Mesenchymal stem cell (in vitro differentiated cells and primary cell): Measurements from ENCODE around the gene SORCS3.

Experiments
- DNase-seq: peaks from one replicate; pipeline ENCODE4 v3.0.0-alpha.2; 2013
- H2AFZ ChIP-seq: one replicate; pipeline ENCODE4 v1.6.1; 2013; ENCODE audit warnings: low read depth, mild to moderate bottlenecking, control low read depth, inconsistent platforms, low read length, moderate library complexity
- H2AK5ac ChIP-seq: 2 replicates; pipeline ENCODE4 v1.6.1; 2013; ENCODE audit warnings: low read length, moderate library complexity, mild to moderate bottlenecking, inconsistent platforms; ENCODE audit not compliant: severe bottlenecking
- H2BK120ac ChIP-seq: one replicate; pipeline ENCODE4 v1.6.1; 2013; ENCODE audit warnings: low read depth, mild to moderate bottlenecking, inconsistent platforms, low read length, moderate library complexity
- H2BK12ac ChIP-seq, 2 experiments: one replicate each; pipeline ENCODE4 v1.6.1; 2013; ENCODE audit warnings: inconsistent platforms in 2 of 2, low read length in 2 of 2, mild to moderate bottlenecking in 2 of 2, moderate library complexity in 2 of 2, control low read depth in 1 of 2
- H2BK15ac ChIP-seq: one replicate; pipeline ENCODE4 v1.6.1; 2013; ENCODE audit warnings: mild to moderate bottlenecking, low read depth, inconsistent platforms; ENCODE audit not compliant: poor library complexity, severe bottlenecking
- H2BK5ac ChIP-seq: 2 replicates; pipeline ENCODE4 v1.6.1; 2013; ENCODE audit warnings: low read depth, mild to moderate bottlenecking, low read length, control low read depth, inconsistent platforms; ENCODE audit not compliant: poor library complexity, severe bottlenecking
- H3K14ac ChIP-seq, 2 experiments: one replicate each; pipeline ENCODE4 v1.6.1; 2013; ENCODE audit warnings: inconsistent platforms in 2 of 2, low read length in 2 of 2, control low read depth in 1 of 2, mild to moderate bottlenecking in 1 of 2, moderate library complexity in 1 of 2
- H3K18ac ChIP-seq, 2 experiments: one replicate each; pipeline ENCODE4 v1.6.1; 2013; ENCODE audit warnings: inconsistent platforms in 2 of 2, low read length in 2 of 2, control low read depth in 1 of 2, low read depth in 1 of 2, mild to moderate bottlenecking in 1 of 2
- H3K23ac ChIP-seq, 2 experiments: one replicate each; pipeline ENCODE4 v1.6.1; 2013; ENCODE audit warnings: inconsistent platforms in 2 of 2, low read length in 2 of 2, mild to moderate bottlenecking in 2 of 2, moderate library complexity in 2 of 2, control low read depth in 1 of 2
- H3K27ac ChIP-seq: 2 replicates; pipeline ENCODE4 v1.5.1; 2013; ENCODE audit warnings: mild to moderate bottlenecking, moderate library complexity, low read length, control low read depth, inconsistent platforms; ENCODE audit not compliant: poor library complexity, severe bottlenecking
- H3K27me3 ChIP-seq, 2 experiments: 2 replicates each; pipeline versions ENCODE4 v1.6.1 to v1.7.0; 2013; ENCODE audit warnings: low read length in 2 of 2, mild to moderate bottlenecking in 2 of 2, moderate library complexity in 2 of 2, control low read depth in 1 of 2, inconsistent platforms in 1 of 2; ENCODE audit not compliant: control insufficient read depth in 1 of 2, insufficient read depth in 1 of 2
- H3K36me3 ChIP-seq, 2 experiments: 2 replicates each; pipeline versions ENCODE4 v1.6.1 to v1.7.0; 2013; ENCODE audit warnings: low read length in 2 of 2, control low read depth in 1 of 2, inconsistent platforms in 1 of 2, low read depth in 1 of 2, mild to moderate bottlenecking in 1 of 2; ENCODE audit not compliant: insufficient read depth in 2 of 2, control insufficient read depth in 1 of 2
- H3K4ac ChIP-seq, 2 experiments: one replicate each; pipeline ENCODE4 v1.6.1; 2013; ENCODE audit warnings: inconsistent platforms in 2 of 2, low read length in 2 of 2, mild to moderate bottlenecking in 2 of 2, moderate library complexity in 2 of 2, control low read depth in 1 of 2, low read depth in 1 of 2
- H3K4me1 ChIP-seq: 2 replicates; pipeline ENCODE4 v1.6.1; 2013; ENCODE audit warnings: low read depth, low read length, control low read depth; ENCODE audit not compliant: control insufficient read depth, insufficient read depth
- H3K4me2 ChIP-seq: 2 replicates; pipeline ENCODE4 v1.6.1; 2013; ENCODE audit warnings: low read length, mild to moderate bottlenecking, inconsistent platforms; ENCODE audit not compliant: poor library complexity, severe bottlenecking
- H3K4me3 ChIP-seq, 2 experiments: 2 replicates each; pipeline versions ENCODE4 v1.5.1 to v1.7.0; 2013; ENCODE audit warnings: low read length in 2 of 2, mild to moderate bottlenecking in 2 of 2, control low read depth in 1 of 2, low read depth in 1 of 2; ENCODE audit not compliant: insufficient read depth in 1 of 2
- H3K79me1 ChIP-seq: replicated peaks from 2 replicates; pipeline ENCODE4 v1.6.1; 2013; ENCODE audit warnings: mild to moderate bottlenecking, control low read depth, low read length, inconsistent platforms; ENCODE audit not compliant: poor library complexity, severe bottlenecking
- H3K9ac ChIP-seq: 2 replicates; pipeline ENCODE4 v1.7.0; 2013; ENCODE audit warnings: mild to moderate bottlenecking, low read length, moderate library complexity
- H3K9me3 ChIP-seq: 2 replicates; pipeline ENCODE4 v1.7.0; 2013; ENCODE audit warnings: mild to moderate bottlenecking, low read length; ENCODE audit not compliant: control insufficient read depth
- H4K8ac ChIP-seq: one replicate; pipeline ENCODE4 v1.6.1; 2013; ENCODE audit warnings: inconsistent platforms, mild to moderate bottlenecking, low read length, moderate library complexity
- H4K91ac ChIP-seq: one replicate; pipeline ENCODE4 v1.6.1; 2013; ENCODE audit warnings: mild to moderate bottlenecking, low read length, inconsistent platforms
- WGBS: methylation state at CpG from one replicate; pipeline ENCODE4 v1.1.7; 2013; ENCODE audit warnings: mixed read lengths; 5-methylcytosine and 5-hydroxymethylcytosine counted together

Gene SORCS3

GRCh38 chr10:104899779-104900178 lies 258.7 kb downstream of the SORCS3 start:
- no peak overlapping the region for H2BK5ac ChIP-seq
- no peaks in the 10 kb centered on the region for H3K4me1 ChIP-seq
- H2BK12ac ChIP-seq: no peak overlapping the region
- H3K4me3 ChIP-seq: no peak overlapping the region
- no peak overlapping the region for H2BK15ac ChIP-seq
- H4K91ac ChIP-seq: no peak overlapping the region
- H3K27ac ChIP-seq: no peak overlapping the region
- H3K27me3 ChIP-seq: peaks cover 0 to 17% of the 10 kb centered on the region in 2 experiments
- DNase-seq: no peak
- no peak overlapping the region for H2AK5ac ChIP-seq
- H3K23ac ChIP-seq: no peak overlapping the region
- no peak overlapping the region for H3K14ac ChIP-seq
- no peaks in the 10 kb centered on the region for H3K9me3 ChIP-seq
- H4K8ac ChIP-seq: no peak overlapping the region
- H2AFZ ChIP-seq: no peak overlapping the region
- H3K9ac ChIP-seq: no peak overlapping the region
- H3K18ac ChIP-seq: no peak overlapping the region
- no peak overlapping the region for H2BK120ac ChIP-seq
- H3K36me3 ChIP-seq: no peaks in the 10 kb centered on the region
- H3K4ac ChIP-seq: no peak overlapping the region
- H3K4me2 ChIP-seq: no peak overlapping the region
- no peaks in the 10 kb centered on the region for H3K79me1 ChIP-seq

- Histone ChIP-seq H3K9me3 (no peaks in the 10 kb centered on the region), H2AK5ac (no peak overlapping the region), H3K23ac (no peak overlapping the region), H3K79me1 (no peaks in the 10 kb centered on the region), H2BK120ac (no peak overlapping the region), H3K18ac (no peak overlapping the region), H2BK5ac (no peak overlapping the region), H3K4me2 (no peak overlapping the region), H3K14ac (no peak overlapping the region), H4K91ac (no peak overlapping the region), H3K4ac (no peak overlapping the region), H2BK12ac (no peak overlapping the region), H3K9ac (no peak overlapping the region), H3K36me3 (no peaks in the 10 kb centered on the region), H3K4me1 (no peaks in the 10 kb centered on the region), H3K27me3 (peaks cover 0 to 15% of the 10 kb centered on the region in 2 experiments), H4K8ac (no peak overlapping the region), H3K27ac (no peak overlapping the region), H2AFZ (no peak overlapping the region), H2BK15ac (no peak overlapping the region), H3K4me3 (no peak overlapping the region)
- no peak for DNase-seq
- WGBS: 67% methylated on average over 3 of the region's 3 CpGs
Observed at GRCh38 chr10:104903433-104903832, 262.3 kb downstream of the SORCS3 start.

GRCh38 chr10:104904753-104905323 lies 263.7 kb downstream of the SORCS3 start:
- DNase-seq: no peak
- no peak overlapping the region for H2BK12ac ChIP-seq
- H3K79me1 ChIP-seq: no peaks in the 10 kb centered on the region
- no peak overlapping the region for H4K8ac ChIP-seq
- H2AFZ ChIP-seq: no peak overlapping the region
- H3K4me3 ChIP-seq: no peak overlapping the region
- no peaks in the 10 kb centered on the region for H3K4me1 ChIP-seq
- peaks cover 0 to 15% of the 10 kb centered on the region in 2 experiments for H3K27me3 ChIP-seq
- H2BK15ac ChIP-seq: no peak overlapping the region
- no peak overlapping the region for H2BK120ac ChIP-seq
- H3K9me3 ChIP-seq: no peaks in the 10 kb centered on the region
- H3K27ac ChIP-seq: no peak overlapping the region
- no peak overlapping the region for H3K14ac ChIP-seq
- H3K9ac ChIP-seq: no peak overlapping the region
- no peak overlapping the region for H2BK5ac ChIP-seq
- no peak overlapping the region for H3K18ac ChIP-seq
- H2AK5ac ChIP-seq: no peak overlapping the region
- WGBS: 52% methylated on average over 3 of the region's 5 CpGs
- no peak overlapping the region for H3K23ac ChIP-seq
- no peaks in the 10 kb centered on the region for H3K36me3 ChIP-seq
- no peak overlapping the region for H4K91ac ChIP-seq
- H3K4me2 ChIP-seq: no peak overlapping the region
- H3K4ac ChIP-seq: no peak overlapping the region

- Histone ChIP-seq H2BK5ac (no peak overlapping the region), H3K18ac (no peak overlapping the region), H3K9me3 (no peaks in the 10 kb centered on the region), H3K79me1 (no peaks in the 10 kb centered on the region), H2AK5ac (no peak overlapping the region), H2AFZ (no peak overlapping the region), H3K4me1 (no peaks in the 10 kb centered on the region), H3K4ac (no peak overlapping the region), H3K4me3 (no peak overlapping the region), H3K14ac (no peak overlapping the region), H3K36me3 (no peaks in the 10 kb centered on the region), H3K23ac (no peak overlapping the region), H4K91ac (no peak overlapping the region), H2BK120ac (no peak overlapping the region), H3K27me3 (peaks cover 0 to 15% of the 10 kb centered on the region in 2 experiments), H3K9ac (no peak overlapping the region), H2BK15ac (no peak overlapping the region), H4K8ac (no peak overlapping the region), H3K27ac (no peak overlapping the region), H2BK12ac (no peak overlapping the region), H3K4me2 (no peak overlapping the region)
- WGBS: 49% methylated on average over 3 of the region's 3 CpGs
- no peak for DNase-seq
Observed at GRCh38 chr10:104906112-104906511, 265.0 kb downstream of the SORCS3 start.
